WTC11 (cell line): ENCODE data around the gene NRP2. TPM values are rescaled to one million over a fixed set of nuclear protein-coding genes. Genes with fewer than 3 reads are reported as not detected.
A peak's percentile ranks its signal among the peaks of the same experiment; 100 is the strongest.

ENCODE experiments used
- ATAC-seq: fragments of 200-7000 bp; cut with Tn5 transposase; 2 replicates; pipeline ENCODE4 v1.10.0; 2021; ENCODE audit warnings: mild to moderate bottlenecking, moderate library complexity
- CTCF ChIA-PET: fragments of 300-600 bp; sonication (Branson Sonifier 250); formaldehyde crosslinking; loops from one replicate; lab custom pipeline; 2021; ENCODE audit warnings: antibody characterized with exemption; lab: Charles Lee
- POLR2A ChIA-PET: fragments of 350-600 bp; sonication (Branson Sonifier 250); formaldehyde crosslinking; loops from one replicate; lab custom pipeline; 2021; ENCODE audit warnings: antibody characterized with exemption; lab: Charles Lee
- DNase-seq: peaks from one replicate; pipeline ENCODE4 v3.0.0; 2021; ENCODE audit warnings: low spot score
- H3K27ac Mint-ChIP-seq: 2 replicates; pipeline ENCODE4 v1.8.0; 2021; ENCODE audit warnings: mixed read lengths
- H3K27me3 Mint-ChIP-seq: 2 replicates; pipeline ENCODE4 v1.8.0; 2021; ENCODE audit warnings: low read depth, mild to moderate bottlenecking, moderate library complexity, mixed read lengths
- H3K36me3 Mint-ChIP-seq: 2 replicates; pipeline ENCODE4 v1.8.0; 2021; ENCODE audit warnings: mixed read lengths
- H3K4me1 Mint-ChIP-seq: 2 replicates; pipeline ENCODE4 v1.8.0; 2022; ENCODE audit warnings: mixed read lengths
- H3K4me3 Mint-ChIP-seq: 2 replicates; pipeline ENCODE4 v1.8.0; 2021; ENCODE audit warnings: mild to moderate bottlenecking, moderate library complexity, mixed read lengths
- H3K9me3 Mint-ChIP-seq: 2 replicates; pipeline ENCODE4 v1.8.0; 2021; ENCODE audit warnings: mixed read lengths
- CREB1 ChIP-seq: sonication (generic); formaldehyde crosslinking; IDR thresholded peaks from 2 replicates; pipeline ENCODE4 v1.8.0; 2023; ENCODE audit warnings: mild to moderate bottlenecking, missing genetic modification reagents
- ELF4 ChIP-seq: sonication (generic); formaldehyde crosslinking; IDR thresholded peaks from 2 replicates; pipeline ENCODE4 v1.8.1; 2022; ENCODE audit warnings: low read depth, mild to moderate bottlenecking, moderate library complexity, missing genetic modification reagents
- FOXP1 ChIP-seq: sonication (generic); formaldehyde crosslinking; IDR thresholded peaks from 2 replicates; pipeline ENCODE4 v1.8.0; 2022; ENCODE audit warnings: missing genetic modification reagents, mild to moderate bottlenecking, moderate library complexity, borderline replicate concordance
- GABPB1 ChIP-seq: sonication (generic); formaldehyde crosslinking; IDR thresholded peaks from 2 replicates; pipeline ENCODE4 v1.8.1; 2023; ENCODE audit warnings: mild to moderate bottlenecking, missing genetic modification reagents
- MYBL2 ChIP-seq: sonication (generic); formaldehyde crosslinking; IDR thresholded peaks from 2 replicates; pipeline ENCODE4 v1.8.1; 2023; ENCODE audit warnings: mild to moderate bottlenecking, moderate library complexity, missing genetic modification reagents
- OVOL2 ChIP-seq: fragments of 250-450 bp; sonication (Bioruptor Pico); IDR thresholded peaks from 2 replicates; pipeline ENCODE4 v1.9.0; 2021; ENCODE audit warnings: mild to moderate bottlenecking, borderline replicate concordance
- SMAD3 ChIP-seq: sonication (generic); formaldehyde crosslinking; IDR thresholded peaks from 2 replicates; pipeline ENCODE4 v1.8.0; 2022; ENCODE audit warnings: missing genetic modification reagents, mild to moderate bottlenecking, borderline replicate concordance
- SMAD4 ChIP-seq: sonication (generic); formaldehyde crosslinking; IDR thresholded peaks from 2 replicates; pipeline ENCODE4 v1.8.0; 2022; ENCODE audit warnings: mild to moderate bottlenecking, missing genetic modification reagents
- TCF7 ChIP-seq: sonication (generic); formaldehyde crosslinking; IDR thresholded peaks from 2 replicates; pipeline ENCODE4 v1.8.0; 2022; ENCODE audit warnings: mild to moderate bottlenecking, low read depth, missing genetic modification reagents, moderate library complexity
- ZNF121 ChIP-seq: sonication (generic); formaldehyde crosslinking; IDR thresholded peaks from 2 replicates; pipeline ENCODE4 v1.8.0; 2023; ENCODE audit warnings: missing genetic modification reagents
- ZNF219 ChIP-seq: sonication (generic); formaldehyde crosslinking; IDR thresholded peaks from 2 replicates; pipeline ENCODE4 v1.8.0; 2023; ENCODE audit warnings: missing genetic modification reagents, mild to moderate bottlenecking, borderline replicate concordance
- ZNF396 ChIP-seq: fragments of 250-450 bp; sonication (Bioruptor Pico); IDR thresholded peaks from 2 replicates; pipeline ENCODE4 v1.8.0; 2021; ENCODE audit warnings: mild to moderate bottlenecking, moderate library complexity, borderline replicate concordance
- total RNA-seq: library from RNA; stranded (reverse); gene quantifications from 3 replicates; pipeline ENCODE4 v1.2.3, GENCODE V29; 2021
- TF ChIP-seq, protein P1 (sequence below): sonication (generic); formaldehyde crosslinking; IDR thresholded peaks from 2 replicates; pipeline ENCODE4 v1.8.0; 2022; ENCODE audit warnings: mild to moderate bottlenecking, missing genetic modification reagents
- TF ChIP-seq, protein P2 (sequence below): sonication (generic); formaldehyde crosslinking; IDR thresholded peaks from 2 replicates; pipeline ENCODE4 v1.8.1; 2022; ENCODE audit warnings: low read depth, mild to moderate bottlenecking, moderate library complexity, missing genetic modification reagents, borderline replicate concordance
- TF ChIP-seq, protein P3 (sequence below): sonication (generic); formaldehyde crosslinking; IDR thresholded peaks from 2 replicates; pipeline ENCODE4 v1.8.0; 2022; ENCODE audit warnings: mild to moderate bottlenecking, missing genetic modification reagents
- TF ChIP-seq, protein P4 (sequence below): sonication (generic); formaldehyde crosslinking; IDR thresholded peaks from 2 replicates; pipeline ENCODE4 v1.8.1; 2023; ENCODE audit warnings: mild to moderate bottlenecking, missing genetic modification reagents
- TF ChIP-seq, protein P5 (sequence below): sonication (generic); formaldehyde crosslinking; conservative IDR thresholded peaks from 2 replicates; pipeline ENCODE4 v1.8.1; 2022; ENCODE audit warnings: mild to moderate bottlenecking, missing genetic modification reagents

NRP2 gene
- total RNA-seq, 1 experiment from 2014 or later: 41.0 TPM

DNA sequence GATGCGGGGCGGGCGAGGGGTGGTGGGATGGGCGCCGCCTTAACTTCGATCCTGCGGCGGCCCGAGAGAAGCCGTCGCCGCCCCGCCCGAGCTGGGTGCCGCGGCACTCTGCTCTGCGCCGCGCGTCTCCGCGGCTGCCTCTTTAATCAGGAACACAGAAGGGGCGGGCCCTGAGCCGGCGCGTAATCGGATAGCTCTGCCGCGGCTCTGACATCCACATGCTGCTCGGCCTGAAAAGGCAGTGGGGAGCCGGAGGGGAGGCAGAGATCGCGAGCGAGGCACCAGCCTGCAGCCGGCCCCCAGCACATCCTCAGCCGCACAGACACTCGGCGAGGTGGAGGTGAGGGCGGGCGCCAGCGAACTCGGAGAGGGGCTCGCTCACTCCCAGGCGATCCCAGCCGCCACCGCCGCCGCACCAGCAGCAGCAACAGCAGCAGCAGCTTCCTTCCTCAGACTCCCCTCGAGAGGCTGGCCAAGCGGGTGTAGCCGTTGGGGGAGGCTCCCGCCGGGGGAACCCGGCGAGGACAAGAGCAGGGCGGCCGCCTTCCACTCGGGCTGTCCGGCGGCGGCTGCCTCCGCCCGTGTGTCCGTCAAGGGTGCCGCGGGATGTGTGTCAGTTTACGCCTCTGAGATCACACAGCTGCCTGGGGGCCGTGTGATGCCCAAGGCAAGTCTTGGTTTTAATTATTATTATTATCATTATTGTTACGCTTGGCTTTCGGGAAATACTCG lies at the start of gene NRP2 (continued):
- TF ChIP-seq, protein P1, sequence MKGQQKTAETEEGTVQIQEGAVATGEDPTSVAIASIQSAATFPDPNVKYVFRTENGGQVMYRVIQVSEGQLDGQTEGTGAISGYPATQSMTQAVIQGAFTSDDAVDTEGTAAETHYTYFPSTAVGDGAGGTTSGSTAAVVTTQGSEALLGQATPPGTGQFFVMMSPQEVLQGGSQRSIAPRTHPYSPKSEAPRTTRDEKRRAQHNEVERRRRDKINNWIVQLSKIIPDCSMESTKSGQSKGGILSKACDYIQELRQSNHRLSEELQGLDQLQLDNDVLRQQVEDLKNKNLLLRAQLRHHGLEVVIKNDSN: peak; percentile 64; the same call in 1 of the 2 replicates
- TF ChIP-seq, protein P2, sequence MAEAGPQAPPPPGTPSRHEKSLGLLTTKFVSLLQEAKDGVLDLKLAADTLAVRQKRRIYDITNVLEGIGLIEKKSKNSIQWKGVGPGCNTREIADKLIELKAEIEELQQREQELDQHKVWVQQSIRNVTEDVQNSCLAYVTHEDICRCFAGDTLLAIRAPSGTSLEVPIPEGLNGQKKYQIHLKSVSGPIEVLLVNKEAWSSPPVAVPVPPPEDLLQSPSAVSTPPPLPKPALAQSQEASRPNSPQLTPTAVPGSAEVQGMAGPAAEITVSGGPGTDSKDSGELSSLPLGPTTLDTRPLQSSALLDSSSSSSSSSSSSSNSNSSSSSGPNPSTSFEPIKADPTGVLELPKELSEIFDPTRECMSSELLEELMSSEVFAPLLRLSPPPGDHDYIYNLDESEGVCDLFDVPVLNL (CRISPR knock-in tag): no peak; the same call in 1 of the 2 replicates
- TF ChIP-seq, protein P3, sequence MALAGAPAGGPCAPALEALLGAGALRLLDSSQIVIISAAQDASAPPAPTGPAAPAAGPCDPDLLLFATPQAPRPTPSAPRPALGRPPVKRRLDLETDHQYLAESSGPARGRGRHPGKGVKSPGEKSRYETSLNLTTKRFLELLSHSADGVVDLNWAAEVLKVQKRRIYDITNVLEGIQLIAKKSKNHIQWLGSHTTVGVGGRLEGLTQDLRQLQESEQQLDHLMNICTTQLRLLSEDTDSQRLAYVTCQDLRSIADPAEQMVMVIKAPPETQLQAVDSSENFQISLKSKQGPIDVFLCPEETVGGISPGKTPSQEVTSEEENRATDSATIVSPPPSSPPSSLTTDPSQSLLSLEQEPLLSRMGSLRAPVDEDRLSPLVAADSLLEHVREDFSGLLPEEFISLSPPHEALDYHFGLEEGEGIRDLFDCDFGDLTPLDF: no peak
- TF ChIP-seq ELF4 (CRISPR knock-in tag) (no peak), ZNF219 (CRISPR knock-in tag) (no peak), SMAD4 (CRISPR knock-in tag) (no peak), ZNF121 (CRISPR knock-in tag) (no peak), FOXP1 (CRISPR knock-in tag) (peak; percentile 87; the same call in 1 of the 2 replicates), TCF7 (no peak), CREB1 (CRISPR knock-in tag) (0 out of 2 replicates have a peak, but pooled peaks have one; percentile 26), MYBL2 (CRISPR knock-in tag) (peak; percentile 63), ZNF396 (CRISPR knock-in tag) (no peak), OVOL2 (CRISPR knock-in tag) (no peak), SMAD3 (CRISPR knock-in tag) (no peak)
- TF ChIP-seq, protein P4, sequence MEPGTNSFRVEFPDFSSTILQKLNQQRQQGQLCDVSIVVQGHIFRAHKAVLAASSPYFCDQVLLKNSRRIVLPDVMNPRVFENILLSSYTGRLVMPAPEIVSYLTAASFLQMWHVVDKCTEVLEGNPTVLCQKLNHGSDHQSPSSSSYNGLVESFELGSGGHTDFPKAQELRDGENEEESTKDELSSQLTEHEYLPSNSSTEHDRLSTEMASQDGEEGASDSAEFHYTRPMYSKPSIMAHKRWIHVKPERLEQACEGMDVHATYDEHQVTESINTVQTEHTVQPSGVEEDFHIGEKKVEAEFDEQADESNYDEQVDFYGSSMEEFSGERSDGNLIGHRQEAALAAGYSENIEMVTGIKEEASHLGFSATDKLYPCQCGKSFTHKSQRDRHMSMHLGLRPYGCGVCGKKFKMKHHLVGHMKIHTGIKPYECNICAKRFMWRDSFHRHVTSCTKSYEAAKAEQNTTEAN (CRISPR knock-in tag): peak; percentile 90
- TF ChIP-seq, protein P5, sequence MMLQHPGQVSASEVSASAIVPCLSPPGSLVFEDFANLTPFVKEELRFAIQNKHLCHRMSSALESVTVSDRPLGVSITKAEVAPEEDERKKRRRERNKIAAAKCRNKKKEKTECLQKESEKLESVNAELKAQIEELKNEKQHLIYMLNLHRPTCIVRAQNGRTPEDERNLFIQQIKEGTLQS (CRISPR knock-in tag): no peak
- TF ChIP-seq, all 79 proteins: peak for 24

DNA sequence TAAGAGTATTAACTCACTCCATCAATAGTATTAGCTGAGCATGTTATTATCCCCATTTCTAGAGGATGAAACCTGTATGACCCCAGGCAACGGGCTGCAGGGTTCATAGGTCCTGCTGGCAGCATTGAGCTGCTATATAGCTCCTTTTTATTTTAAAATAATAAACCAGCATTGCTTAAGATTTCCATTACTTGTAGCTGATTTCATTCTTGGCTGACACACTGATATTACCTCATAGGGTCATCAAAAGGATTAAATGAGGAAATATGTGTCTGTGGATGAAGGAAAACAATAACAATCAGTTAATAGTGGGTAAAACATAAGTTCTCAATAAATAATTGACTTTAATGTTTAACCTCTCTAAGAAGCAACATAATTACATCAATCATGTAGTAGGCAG lies 48.3 kb upstream of the NRP2 start:
- CTCF ChIA-PET: no interaction called here

More for the DNA sequence above, 48.3 kb upstream of the NRP2 start:
- TF ChIP-seq MYBL2 (CRISPR knock-in tag): no peak
- TF ChIP-seq, protein P2 (CRISPR knock-in tag): no peak
- TF ChIP-seq GABPB1 (CRISPR knock-in tag): no peak
- DNase-seq (no peak), ATAC-seq (no peak)
- H3K4me3 Mint-ChIP-seq: no peak overlapping the region
- H3K4me1 Mint-ChIP-seq: peaks cover 19% of the 10 kb centered on the region
- no peaks in the 10 kb centered on the region for H3K27me3 Mint-ChIP-seq
- peaks cover 5% of the 10 kb centered on the region for H3K36me3 Mint-ChIP-seq
- POLR2A ChIA-PET: no interaction called here
- no peak overlapping the region for H3K27ac Mint-ChIP-seq
- H3K9me3 Mint-ChIP-seq: peaks cover 20% of the 10 kb centered on the region
